Amniotic stem cell (primary cell): ENCODE measurements around the gene PRM3.

Experiments used
- DNase-seq: peaks from one replicate; lab custom pipeline; 2025; lab: John Stamatoyannopoulos, UW

The PRM3 gene

DNA sequence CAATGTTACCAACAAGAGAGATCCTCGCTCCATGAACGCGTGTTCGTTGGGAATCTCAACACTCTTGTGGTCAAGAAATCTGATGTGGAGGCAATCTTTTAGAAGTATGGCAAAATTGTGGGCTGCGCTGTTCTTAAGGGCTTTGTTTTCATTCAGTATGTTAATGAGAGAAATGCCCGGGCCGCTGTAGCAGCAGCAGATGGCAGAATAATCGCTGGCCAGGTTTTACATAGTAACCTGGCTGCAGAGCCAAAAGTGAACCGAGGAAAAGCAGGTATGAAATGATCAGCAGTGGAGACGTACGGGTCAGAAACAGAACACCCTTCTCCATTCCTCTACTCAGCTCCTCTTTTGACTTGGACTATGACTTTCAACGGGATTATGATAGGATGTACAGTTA is 30.8 kb downstream of the PRM3 start:
- no peak for DNase-seq

- DNase-seq = no peak
Measured at GRCh38 chr16:11241480-11242204, 31.8 kb downstream of the PRM3 start.

- DNase-seq = no peak
Measured at GRCh38 chr16:11240636-11241473, 32.6 kb downstream of the PRM3 start.

DNA sequence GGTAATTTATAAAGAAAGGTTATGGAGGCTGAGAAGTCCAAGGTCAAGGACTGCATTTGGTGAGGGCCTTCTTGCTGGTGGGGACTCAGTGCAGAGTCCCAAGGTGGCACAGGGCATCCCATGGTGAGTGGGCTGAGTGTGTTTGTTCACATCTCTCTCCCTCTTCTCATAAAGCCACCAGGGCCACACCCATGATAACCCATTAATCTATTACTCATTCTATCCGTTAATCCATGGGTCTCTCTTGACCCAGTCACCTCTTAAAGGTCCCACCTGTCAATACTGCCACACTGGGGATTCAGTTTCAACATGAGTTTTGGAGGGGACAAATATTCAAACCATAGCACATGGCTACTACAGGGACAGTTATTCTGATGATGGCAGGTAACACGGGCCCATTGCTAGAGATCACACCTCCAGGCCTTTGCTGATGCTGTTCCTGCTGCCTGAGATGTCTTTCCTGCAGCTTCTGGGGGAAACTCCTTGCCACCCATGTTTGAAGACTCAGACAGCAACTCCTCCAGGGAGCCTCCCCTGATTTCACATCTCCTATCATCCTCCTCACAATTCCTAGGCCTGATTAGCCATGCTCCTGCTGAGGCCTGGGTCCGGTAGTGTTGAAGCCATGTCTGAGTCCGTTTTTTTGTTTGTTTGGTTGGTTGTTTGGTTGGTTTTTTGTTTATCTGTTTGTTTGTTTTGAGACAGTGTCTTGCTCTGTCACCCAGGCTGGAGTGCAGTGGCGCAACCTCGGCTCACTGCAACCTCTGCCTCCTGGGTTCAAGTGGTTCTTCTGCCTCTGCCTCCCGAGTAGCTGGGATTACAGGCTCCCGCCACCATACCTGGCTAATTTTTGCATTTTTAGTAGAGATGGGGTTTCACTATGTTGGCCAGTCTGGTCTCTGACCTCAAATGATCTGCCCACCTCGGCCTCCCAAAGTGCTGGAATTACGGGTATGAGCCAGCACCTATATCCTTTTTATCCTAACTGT is 33.5 kb downstream of the PRM3 start:
- DNase-seq = no peak

- DNase-seq = no peak
Measured at GRCh38 chr16:11238272-11239202, 34.9 kb downstream of the PRM3 start.

DNA sequence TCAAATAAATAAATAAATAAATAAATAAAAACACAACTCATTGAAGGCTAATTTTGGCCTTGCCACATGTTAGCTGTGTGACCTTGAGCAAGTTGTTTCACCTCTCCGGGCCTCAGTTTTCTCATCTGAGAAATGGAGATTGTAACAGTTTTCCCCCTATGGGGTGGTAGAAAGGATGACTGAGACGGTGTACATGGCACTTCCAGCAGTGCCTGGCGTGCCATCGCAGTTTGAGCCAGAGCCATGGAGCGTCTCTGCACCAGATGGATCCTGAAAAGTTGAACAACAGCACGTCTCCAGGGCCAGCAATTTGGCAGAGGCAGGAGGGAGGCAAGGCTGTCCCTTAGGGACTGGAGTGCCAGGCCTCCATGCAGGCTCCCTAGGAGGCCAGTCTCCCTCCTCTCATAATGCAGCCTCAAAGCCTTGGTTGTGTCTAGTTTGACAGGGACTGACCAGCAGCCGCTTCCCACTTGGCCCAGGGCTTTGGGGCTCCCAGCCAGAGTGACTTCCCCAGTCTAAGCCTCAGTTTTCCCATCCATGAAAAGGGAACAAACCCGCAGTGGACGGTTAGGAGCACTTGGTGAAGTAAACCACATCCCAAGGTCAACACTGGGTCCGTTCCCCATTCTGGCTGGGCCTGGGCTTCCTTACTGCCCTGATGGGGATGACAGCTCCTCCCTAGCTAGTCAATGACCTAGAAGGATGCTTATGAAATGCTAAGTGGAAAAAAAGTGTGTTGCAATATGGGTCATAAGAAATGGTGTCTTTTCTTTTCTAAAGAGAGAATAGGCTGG is 36.8 kb downstream of the PRM3 start:
- DNase-seq = no peak

DNA sequence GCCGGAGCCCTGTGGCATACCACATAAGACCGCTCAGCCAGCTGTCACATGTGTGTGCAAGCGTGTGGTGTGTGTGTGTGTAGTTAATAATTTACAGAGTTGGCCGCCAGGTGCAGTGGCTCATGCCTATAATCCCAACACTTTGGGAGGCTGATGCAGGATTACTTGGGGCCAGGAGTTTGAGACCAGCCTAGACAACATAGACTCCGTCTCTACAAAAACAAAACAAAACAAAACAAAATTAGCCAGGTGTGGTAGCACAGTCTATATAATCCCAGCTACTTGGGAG is 37.8 kb downstream of the PRM3 start:
- DNase-seq = no peak

GRCh38 chr16:11234884-11235702 is 38.3 kb downstream of the PRM3 start:
- no peak for DNase-seq

DNA sequence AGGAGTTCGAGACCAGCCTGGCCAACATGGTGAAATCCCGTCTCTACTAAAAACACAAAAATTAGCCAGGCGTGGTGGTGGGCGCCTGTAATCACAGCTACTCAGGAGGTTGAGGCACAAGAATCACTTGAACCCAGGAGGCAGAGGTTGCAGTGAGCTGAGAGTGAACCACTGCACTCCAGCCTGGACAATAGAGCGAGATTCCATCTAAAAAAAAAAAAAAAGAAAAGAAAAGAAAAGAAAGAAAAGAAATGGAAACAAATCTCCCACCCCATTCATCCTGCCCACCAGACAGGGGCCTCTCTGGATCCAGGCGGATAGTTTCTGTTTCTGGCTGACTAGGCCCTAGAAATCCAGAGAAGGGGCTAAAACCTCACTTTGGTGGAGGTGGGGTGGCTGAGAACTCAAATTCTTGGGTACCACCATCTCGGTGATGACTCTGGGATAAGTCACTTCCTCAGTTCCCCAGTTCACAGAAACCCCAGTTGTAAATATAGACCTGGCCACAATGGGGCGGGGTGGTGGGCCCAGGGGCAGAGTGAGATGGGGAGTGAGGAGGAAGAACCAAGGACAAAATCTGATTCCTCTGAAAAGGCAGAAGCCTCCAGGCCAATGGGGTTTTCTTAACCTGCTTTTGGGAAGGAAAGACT is 39.6 kb downstream of the PRM3 start:
- no peak for DNase-seq

DNA sequence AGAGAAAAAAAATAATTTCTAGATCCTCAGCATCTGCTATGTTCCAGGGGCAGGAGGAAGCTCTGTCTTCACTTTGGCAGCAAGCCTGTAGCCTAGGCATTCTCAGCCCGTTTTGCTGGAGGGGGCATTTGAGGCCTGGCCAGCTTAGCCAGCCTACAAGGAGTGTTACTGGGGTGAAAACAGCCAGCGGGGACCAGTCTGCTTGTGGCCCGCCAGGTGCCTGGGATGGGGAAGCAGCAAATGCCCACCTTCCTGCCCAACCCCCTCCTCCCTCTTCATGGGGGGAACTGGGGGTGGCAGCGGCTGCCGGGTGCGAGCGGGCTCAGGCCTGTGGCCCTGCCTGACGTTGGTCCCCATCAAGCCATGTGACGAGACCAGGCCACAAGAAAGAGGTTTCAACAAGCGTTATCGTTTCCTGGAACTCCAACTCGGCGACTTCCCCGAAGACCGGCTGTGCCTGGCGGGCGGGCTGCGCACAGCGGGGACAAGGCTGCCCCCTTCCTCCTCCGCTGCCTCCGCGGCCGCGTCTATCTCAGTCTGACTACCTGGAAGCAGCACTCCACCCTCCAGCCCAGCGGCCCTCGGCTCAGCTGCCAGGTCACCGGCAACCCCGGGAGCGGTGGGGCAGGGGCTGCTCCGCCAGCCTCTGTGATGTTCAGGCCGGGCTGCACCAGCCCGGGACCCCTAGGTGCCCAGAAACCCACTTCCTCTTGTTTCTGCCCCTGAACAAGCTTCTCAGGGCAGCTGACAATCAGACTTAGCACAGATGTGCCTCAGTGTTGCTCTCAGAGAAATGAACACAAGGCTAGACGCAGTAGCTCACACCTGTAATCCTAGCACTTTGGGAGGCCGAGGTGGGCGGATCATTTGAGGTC is 40.3 kb downstream of the PRM3 start:
- DNase-seq = no peak

DNA sequence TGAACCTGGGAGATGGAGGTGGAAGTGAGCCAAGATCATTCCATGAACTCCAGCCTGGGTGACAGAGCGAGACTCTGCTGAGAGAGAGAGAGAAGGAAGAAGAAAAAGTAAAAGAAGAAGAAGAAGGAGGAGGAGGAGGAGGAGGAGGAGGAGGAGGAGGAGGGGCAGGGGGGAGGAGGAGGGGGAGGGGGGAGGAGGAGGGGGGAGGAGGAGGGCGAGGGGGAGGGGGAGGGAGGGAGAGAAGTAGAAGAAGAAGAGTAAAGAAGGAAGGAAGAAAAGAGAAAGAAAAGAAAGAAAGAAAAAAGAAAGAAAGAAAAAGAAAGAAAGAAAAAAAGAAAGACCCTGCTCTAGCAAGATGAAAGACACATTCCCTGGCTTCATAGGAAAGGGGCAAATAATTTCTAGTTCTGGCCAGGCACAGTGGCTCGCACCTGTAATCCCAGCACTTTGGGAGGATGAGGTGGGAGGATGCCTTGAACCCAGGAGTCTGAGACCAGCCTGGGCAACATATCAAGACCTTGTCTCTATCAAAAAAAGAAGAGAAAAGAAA is 41.1 kb downstream of the PRM3 start:
- DNase-seq = no peak

GRCh38 chr16:11231367-11231970 is 42.0 kb downstream of the PRM3 start:
- no peak for DNase-seq

GRCh38 chr16:11229906-11230305 is 43.5 kb downstream of the PRM3 start:
- no peak for DNase-seq

GRCh38 chr16:11229432-11229831 is 44.0 kb downstream of the PRM3 start:
- no peak for DNase-seq

- no peak for DNase-seq
Measured at GRCh38 chr16:11225677-11226549, 47.5 kb downstream of the PRM3 start.

DNA sequence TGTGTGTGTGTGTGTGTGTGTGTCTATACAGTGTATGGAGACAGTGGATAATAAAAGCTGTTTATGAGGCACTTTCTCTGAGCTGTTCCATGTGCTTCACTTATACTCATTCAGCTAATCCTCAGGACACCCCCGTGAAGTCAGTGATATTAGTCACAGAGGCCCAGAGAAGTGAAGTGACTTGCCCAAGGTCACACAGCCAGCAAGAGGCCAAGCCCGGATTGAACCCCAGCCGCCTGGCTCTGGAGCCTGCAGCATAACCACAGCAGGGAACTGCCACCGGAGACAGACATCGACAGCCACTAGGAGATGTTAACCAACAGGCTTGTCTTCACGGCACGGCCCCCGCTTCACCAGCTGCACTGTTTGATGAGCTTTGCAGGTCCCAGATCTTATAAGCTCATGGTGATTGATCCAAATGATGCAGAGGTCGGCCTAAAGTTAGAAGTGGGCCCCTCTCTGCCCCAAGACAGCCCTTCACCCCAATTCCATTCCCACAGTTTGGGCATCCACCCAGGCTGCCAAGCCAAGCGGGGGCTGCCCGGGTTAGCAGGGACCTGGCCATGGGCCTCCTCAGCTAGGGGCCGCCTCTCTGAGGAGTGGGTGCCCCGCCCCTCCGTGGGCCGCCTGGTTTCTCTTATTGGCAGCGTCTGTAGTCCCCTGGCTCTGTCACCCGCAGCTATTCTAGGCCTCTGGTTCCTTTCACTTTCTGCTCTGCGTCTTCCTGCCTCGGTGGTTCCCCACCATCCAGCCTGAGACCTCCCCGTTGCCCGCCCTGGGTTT is 48.3 kb downstream of the PRM3 start:
- no peak for DNase-seq
